ENCODE results near the gene OR5F1.

Gene OR5F1

GRCh38 chr11:55994525-55994924, at the start of gene OR5F1:
TSS of gene OR5F1 (minus strand) at chr11:55994625. CDS start at chr11:55994625, 0 bp downstream.
- in situ Hi-C loops (cut with HindIII; ENCODE audit: low sequenced_read_pairs): no loop called here

DNA sequence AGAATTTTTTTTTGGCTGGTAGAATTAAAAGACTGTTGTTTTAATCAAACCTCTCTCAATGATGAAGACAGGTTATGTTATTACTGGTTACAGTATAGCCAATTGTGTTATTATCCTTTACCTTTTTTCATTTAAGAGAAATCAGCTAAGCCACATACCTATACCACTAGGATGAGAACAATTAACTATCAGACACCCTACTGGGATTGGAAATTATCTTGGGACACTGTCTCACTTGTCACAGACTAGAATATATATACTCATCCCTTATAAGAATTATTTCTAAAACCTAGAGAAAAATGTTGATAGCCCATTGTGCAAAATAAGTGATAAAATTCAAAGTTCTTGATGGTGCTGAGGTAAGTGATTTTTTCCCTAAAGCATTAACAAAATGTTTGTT, 32.9 kb upstream of the OR5F1 start, which contains the start of gene OR5AS1:
Gene OR5AS1 (plus strand): TSS at position 301 of the 400 bp plus-strand sequence. CDS start 2,765 bp downstream, outside the sequence.
- in situ Hi-C loops (cut with HindIII; ENCODE audit: low sequenced_read_pairs): no loop called here

GRCh38 chr11:56013805-56014204, 19.4 kb upstream of the OR5F1 start:
- in situ Hi-C loops (cut with HindIII; ENCODE audit: low sequenced_read_pairs): no loop called here

GRCh38 chr11:56010716-56011115, 16.3 kb upstream of the OR5F1 start:
- in situ Hi-C loops (cut with HindIII; ENCODE audit: low sequenced_read_pairs): no loop called here

DNA sequence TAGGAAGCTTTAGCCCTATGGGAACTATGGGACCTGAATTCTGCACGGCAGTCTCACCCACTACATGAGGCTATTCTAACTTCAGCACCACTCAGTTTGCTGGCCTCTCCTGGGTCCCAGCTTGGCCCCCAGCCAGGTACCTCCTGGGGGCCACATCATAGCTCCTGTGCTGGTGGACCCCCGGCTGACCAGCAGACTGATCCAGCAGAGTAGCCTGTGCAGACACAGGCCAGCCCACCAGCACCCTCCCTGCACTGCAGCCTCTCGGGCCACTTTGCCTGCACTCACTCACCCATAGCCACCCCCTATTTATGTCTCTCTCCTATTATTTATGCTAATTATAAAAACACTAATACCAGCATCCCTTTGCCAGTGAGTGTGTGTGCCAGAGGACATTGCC, 23.5 kb downstream of the OR5F1 start:
- in situ Hi-C loops (cut with HindIII; ENCODE audit: low sequenced_read_pairs): no loop called here

DNA sequence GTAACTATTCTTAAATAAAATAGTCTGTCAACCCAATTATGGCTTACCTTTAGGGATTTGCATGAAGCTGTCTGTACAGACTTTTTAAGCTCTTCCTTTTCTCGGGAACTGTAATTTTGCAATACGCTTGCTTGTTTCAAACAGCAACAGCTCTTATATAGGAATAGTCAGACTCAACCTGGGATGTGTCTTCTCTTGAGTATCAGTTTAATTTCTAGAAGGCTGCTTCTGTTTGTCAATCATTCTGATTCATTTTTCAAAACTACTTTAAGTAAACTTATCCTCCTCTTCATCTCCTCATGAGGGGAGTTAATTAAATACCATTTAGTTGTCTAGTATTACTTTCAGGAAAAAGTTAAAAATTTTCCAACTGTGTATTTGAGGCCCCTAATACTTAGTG, 24.6 kb downstream of the OR5F1 start, which contains the start of gene OR10AG1:
Gene OR10AG1 (minus strand): TSS at position 101 of the 400 bp plus-strand sequence. CDS start 38 bp downstream, at position 63.
- in situ Hi-C loops (cut with HindIII; ENCODE audit: low sequenced_read_pairs): no loop called here

DNA sequence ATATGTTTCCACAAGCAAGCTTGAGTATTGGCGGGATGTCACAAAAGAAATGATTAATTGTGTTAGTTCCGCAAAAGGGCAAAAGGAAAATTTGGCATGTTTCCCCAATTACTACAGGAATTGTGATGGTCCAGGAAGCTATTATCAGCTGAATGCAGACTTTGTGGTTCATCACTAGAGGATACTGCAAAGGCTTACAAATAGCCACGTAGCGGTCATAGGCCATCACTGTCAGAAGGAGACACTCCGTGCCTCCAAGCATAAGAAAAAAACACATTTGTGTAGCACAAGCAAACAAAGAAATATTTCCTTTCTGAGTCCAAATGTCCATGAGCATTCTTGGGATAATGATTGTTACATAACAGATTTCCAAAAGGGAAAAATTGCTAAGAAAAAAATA, 26.5 kb downstream of the OR5F1 start:
- in situ Hi-C loops (cut with HindIII; ENCODE audit: low sequenced_read_pairs): no loop called here

- in situ Hi-C loops (cut with HindIII; ENCODE audit: low sequenced_read_pairs): no loop called here
Observed at GRCh38 chr11:55966391-55966790, 28.0 kb downstream of the OR5F1 start.

DNA sequence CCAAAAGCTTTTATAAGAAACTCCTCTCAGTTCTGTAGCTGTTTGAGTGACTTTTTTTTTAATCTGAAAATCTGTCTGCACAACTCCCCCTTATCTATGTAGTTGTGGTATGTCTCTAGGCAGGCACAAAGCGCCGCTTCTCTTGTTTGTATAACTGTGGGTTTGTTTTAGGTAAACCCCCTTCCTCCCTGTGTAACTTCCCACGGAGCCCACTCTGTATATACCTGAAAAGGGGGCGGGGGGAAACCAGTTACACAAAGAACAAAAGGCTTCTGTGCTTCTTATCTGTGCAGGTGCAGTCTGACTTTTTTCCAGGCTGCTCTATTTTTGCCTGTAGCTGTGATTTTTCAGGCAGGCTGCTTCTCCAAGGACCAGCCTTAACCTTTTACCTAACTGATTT, 37.9 kb downstream of the OR5F1 start:
- in situ Hi-C loops (cut with HindIII; ENCODE audit: low sequenced_read_pairs): no loop called here

DNA sequence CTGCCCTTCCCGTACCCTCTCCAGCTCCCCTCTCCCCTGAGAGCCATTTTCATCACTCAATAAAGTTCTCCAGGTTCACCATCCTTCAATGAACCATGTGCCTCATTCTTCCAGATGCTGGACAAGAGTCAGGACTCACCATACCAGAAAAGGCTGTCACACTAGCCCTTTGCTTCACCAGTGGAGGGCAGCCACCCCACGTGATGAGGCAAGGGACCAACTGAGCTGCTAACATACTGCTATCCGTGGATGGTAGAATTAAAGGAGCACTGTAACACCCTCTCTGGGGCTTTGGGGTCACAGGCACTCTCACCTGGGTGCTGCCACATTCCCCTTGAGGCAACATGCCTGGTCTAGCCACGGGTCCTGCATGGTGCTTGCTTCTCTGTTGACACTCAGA, 45.1 kb downstream of the OR5F1 start:
- in situ Hi-C loops (cut with HindIII; ENCODE audit: low sequenced_read_pairs): no loop called here
